H1 (cell line): ENCODE results near the gene KCNB1. TPM values are rescaled to one million over a fixed set of nuclear protein-coding genes. Genes with fewer than 3 reads are reported as not detected.

Source experiments
- BACH1 ChIP-seq: IDR thresholded peaks from 2 replicates; pipeline ENCODE4 v1.6.1; 2012; ENCODE audit warnings: low read length, improper control_type of control experiment
- CTCF ChIP-seq, 3 experiments: IDR thresholded peaks; 1 replicate in 2 of 3; 2 replicates in 1 of 3; pipeline versions ENCODE4 v1.5.1 to v1.6.1; 2011; ENCODE audit warnings: low read length in 3 of 3, mild to moderate bottlenecking in 3 of 3, inconsistent platforms in 2 of 3, low read depth in 1 of 3, moderate library complexity in 1 of 3; ENCODE audit not compliant: insufficient read depth in 1 of 3; ENCODE audit errors: control extremely low read depth in 1 of 3
- polyA plus RNA-seq, 7 experiments: library from polyadenylated mRNA; depleted of rRNA in 3 of 7; stranded (reverse) in 5 of 7; unstranded in 2 of 7; fragments of >200 nt in 5 of 7; fragments of 200-250 nt in 2 of 7; gene quantifications; 1 replicate in 5 of 7; 2 replicates in 1 of 7; 4 replicates in 1 of 7; pipeline versions ENCODE4 v1.2.1 to v1.2.3, GENCODE V29; 2011 to 2013; ENCODE audit warnings: missing spikeins in 2 of 7, mixed read lengths in 2 of 7
- total RNA-seq: library from RNA; stranded (reverse); fragmentation: NEBNext Ultra II Directional; extraction: Animal tissue kit (Norgen Biotek cat#: 25700); gene quantifications from 2 replicates; pipeline ENCODE4 v1.2.1, GENCODE V29; 2021

The KCNB1 gene
- total and polyA plus RNA-seq, 2 of the 8 experiments (the other 6 are each of a cell fraction or from before 2014, with no cell fraction given): 0.58 to 0.67 TPM

DNA sequence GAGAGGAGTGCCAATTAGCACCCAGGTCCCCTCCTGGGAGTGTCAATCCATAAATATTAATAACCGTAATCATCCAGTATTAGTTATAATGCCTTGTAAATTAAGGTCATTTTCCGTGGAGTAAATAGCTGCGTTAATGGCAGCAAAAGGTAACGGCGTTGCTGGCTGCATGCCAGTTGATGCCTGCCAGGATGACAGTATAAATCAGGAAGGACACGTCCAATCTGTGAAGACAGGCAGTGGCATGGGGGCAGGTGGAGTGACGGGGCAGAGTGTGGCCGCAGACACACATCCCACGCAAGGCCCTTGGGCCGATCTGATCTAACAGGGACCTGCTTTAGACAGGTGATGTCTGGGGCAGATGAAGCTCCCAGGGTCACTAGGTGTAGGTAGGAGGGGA, 49.1 kb downstream of the KCNB1 start (continued):
- TF ChIP-seq CTCF (IDR thresholded peaks at IDR 0.05; ENCODE audit: control extremely low read depth in 1 of 3, insufficient read depth in 1 of 3, low read depth in 1 of 3, low read length in 3 of 3): no peak
- no peak for TF ChIP-seq BACH1
